Stimulated activated CD4-positive, alpha-beta T cell treated with anti-CD3 and anti-CD28 coated beads, Interleukin-4, amount 100 ng/mL, for 48 hours (primary cell): ENCODE data around the gene RAB3IL1.
"Not testable (repeated sequence)": the region's sequence is repeated elsewhere in the genome, so short reads cannot be mapped to it uniquely, and the experiment has no call there.

Experiments used
- DNase-seq, 2 donors: peaks; one replicate each; pipeline ENCODE4 v3.0.0-alpha.2; 2020; ENCODE audit warnings: low read depth in 2 of 2

The RAB3IL1 gene

GRCh38 chr11:61917334-61918109 lies at the start of gene RAB3IL1:
Gene RAB3IL1, minus strand, starts transcription at chr11:61917566. Its CDS starts 199 bp downstream, at chr11:61917367.
- DNase-seq = no peak

GRCh38 chr11:61966734-61967115 lies 49.4 kb upstream of the RAB3IL1 start:
- peak in 1 of 2 donors; percentile 16 for DNase-seq

- DNase-seq = not testable (repeated sequence)
Observed at GRCh38 chr11:61964666-61965271, 47.4 kb upstream of the RAB3IL1 start.

GRCh38 chr11:61964058-61964665 lies 46.8 kb upstream of the RAB3IL1 start:
- no peak for DNase-seq

GRCh38 chr11:61963282-61964057 lies 46.1 kb upstream of the RAB3IL1 start:
- no peak for DNase-seq

GRCh38 chr11:61963016-61963281 lies 45.6 kb upstream of the RAB3IL1 start:
- DNase-seq = no peak

- no peak for DNase-seq
Observed at GRCh38 chr11:61962213-61963015, 45.0 kb upstream of the RAB3IL1 start.

GRCh38 chr11:61961570-61962212 lies 44.3 kb upstream of the RAB3IL1 start:
- DNase-seq = no peak

GRCh38 chr11:61960532-61960931 lies 43.2 kb upstream of the RAB3IL1 start:
- no peak for DNase-seq

- DNase-seq = no peak
Observed at GRCh38 chr11:61959678-61960077, 42.3 kb upstream of the RAB3IL1 start.

GRCh38 chr11:61959114-61959513 lies 41.7 kb upstream of the RAB3IL1 start:
- DNase-seq = no peak

- no peak for DNase-seq
Observed at GRCh38 chr11:61958590-61958989, 41.2 kb upstream of the RAB3IL1 start.

GRCh38 chr11:61957021-61957770 lies 39.8 kb upstream of the RAB3IL1 start:
- DNase-seq = no peak

- no peak for DNase-seq
Observed at GRCh38 chr11:61956191-61957020, 39.0 kb upstream of the RAB3IL1 start.

GRCh38 chr11:61955422-61956135 lies 38.2 kb upstream of the RAB3IL1 start:
- no peak for DNase-seq

GRCh38 chr11:61954851-61955421 lies 37.6 kb upstream of the RAB3IL1 start:
- DNase-seq = no peak

- no peak for DNase-seq
Observed at GRCh38 chr11:61954106-61954850, 36.9 kb upstream of the RAB3IL1 start.

- DNase-seq = not testable (repeated sequence)
Observed at GRCh38 chr11:61953632-61954031, 36.3 kb upstream of the RAB3IL1 start.
